ENCODE measurements around the gene METTL9.

DNA sequence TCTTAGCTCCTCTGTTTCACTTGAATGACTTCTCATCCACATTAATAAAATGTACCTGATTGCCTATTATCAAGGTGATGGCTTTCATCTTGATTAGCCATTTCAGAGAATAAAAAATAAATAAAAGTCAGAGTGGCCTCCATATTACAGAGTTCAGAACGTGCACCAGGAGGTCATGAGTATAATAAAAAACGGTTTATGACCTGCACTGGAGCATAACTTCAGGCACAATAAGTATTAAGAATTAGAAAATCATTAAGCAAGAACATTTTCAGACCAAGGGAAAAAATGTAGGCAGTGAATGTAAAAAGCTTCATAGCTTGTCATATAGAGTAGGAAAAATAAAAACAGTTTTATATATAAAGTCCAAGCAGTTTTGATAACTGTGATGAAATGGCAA is 11.4 kb downstream of the METTL9 start:
- TF ChIP-seq CSDC2 (CRISPR knock-in tag; IDR thresholded peaks at IDR 0.05) (no peak), ARNTL (CRISPR knock-in tag; IDR thresholded peaks at IDR 0.05; ENCODE audit: borderline replicate concordance, low read depth) (no peak), ESRRG (CRISPR knock-in tag; IDR thresholded peaks at IDR 0.05) (no peak), RARB (CRISPR knock-in tag; IDR thresholded peaks at IDR 0.05) (no peak)
- TF ChIP-seq, protein P1, sequence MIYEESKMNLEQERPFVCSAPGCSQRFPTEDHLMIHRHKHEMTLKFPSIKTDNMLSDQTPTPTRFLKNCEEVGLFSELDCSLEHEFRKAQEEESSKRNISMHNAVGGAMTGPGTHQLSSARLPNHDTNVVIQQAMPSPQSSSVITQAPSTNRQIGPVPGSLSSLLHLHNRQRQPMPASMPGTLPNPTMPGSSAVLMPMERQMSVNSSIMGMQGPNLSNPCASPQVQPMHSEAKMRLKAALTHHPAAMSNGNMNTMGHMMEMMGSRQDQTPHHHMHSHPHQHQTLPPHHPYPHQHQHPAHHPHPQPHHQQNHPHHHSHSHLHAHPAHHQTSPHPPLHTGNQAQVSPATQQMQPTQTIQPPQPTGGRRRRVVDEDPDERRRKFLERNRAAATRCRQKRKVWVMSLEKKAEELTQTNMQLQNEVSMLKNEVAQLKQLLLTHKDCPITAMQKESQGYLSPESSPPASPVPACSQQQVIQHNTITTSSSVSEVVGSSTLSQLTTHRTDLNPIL (CRISPR knock-in tag; IDR thresholded peaks at IDR 0.05; ENCODE audit: low read depth): no peak
- TF ChIP-seq, protein P2, sequence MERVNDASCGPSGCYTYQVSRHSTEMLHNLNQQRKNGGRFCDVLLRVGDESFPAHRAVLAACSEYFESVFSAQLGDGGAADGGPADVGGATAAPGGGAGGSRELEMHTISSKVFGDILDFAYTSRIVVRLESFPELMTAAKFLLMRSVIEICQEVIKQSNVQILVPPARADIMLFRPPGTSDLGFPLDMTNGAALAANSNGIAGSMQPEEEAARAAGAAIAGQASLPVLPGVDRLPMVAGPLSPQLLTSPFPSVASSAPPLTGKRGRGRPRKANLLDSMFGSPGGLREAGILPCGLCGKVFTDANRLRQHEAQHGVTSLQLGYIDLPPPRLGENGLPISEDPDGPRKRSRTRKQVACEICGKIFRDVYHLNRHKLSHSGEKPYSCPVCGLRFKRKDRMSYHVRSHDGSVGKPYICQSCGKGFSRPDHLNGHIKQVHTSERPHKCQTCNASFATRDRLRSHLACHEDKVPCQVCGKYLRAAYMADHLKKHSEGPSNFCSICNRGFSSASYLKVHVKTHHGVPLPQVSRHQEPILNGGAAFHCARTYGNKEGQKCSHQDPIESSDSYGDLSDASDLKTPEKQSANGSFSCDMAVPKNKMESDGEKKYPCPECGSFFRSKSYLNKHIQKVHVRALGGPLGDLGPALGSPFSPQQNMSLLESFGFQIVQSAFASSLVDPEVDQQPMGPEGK (CRISPR knock-in tag; IDR thresholded peaks at IDR 0.05; ENCODE audit: borderline replicate concordance): no peak
- TF ChIP-seq, protein P3, sequence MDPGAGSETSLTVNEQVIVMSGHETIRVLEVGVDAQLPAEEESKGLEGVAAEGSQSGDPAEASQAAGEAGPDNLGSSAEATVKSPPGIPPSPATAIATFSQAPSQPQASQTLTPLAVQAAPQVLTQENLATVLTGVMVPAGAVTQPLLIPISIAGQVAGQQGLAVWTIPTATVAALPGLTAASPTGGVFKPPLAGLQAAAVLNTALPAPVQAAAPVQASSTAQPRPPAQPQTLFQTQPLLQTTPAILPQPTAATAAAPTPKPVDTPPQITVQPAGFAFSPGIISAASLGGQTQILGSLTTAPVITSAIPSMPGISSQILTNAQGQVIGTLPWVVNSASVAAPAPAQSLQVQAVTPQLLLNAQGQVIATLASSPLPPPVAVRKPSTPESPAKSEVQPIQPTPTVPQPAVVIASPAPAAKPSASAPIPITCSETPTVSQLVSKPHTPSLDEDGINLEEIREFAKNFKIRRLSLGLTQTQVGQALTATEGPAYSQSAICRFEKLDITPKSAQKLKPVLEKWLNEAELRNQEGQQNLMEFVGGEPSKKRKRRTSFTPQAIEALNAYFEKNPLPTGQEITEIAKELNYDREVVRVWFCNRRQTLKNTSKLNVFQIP (CRISPR knock-in tag; IDR thresholded peaks at IDR 0.05; ENCODE audit: borderline replicate concordance, low read depth): no peak

Measured in SK-N-SH treated with all-trans-retinoic acid at 6 μM for 48 hours (cell line).